Measurements from ENCODE around the gene SDK1. TPM values are rescaled to one million over a fixed set of nuclear protein-coding genes. Genes with fewer than 3 reads are reported as not detected.

Gene SDK1
- total and polyA plus RNA-seq, 2 of the 8 experiments (the other 6 are each of a cell fraction or from before 2014, with no cell fraction given), result 3.3 to 7.2 TPM

DNA sequence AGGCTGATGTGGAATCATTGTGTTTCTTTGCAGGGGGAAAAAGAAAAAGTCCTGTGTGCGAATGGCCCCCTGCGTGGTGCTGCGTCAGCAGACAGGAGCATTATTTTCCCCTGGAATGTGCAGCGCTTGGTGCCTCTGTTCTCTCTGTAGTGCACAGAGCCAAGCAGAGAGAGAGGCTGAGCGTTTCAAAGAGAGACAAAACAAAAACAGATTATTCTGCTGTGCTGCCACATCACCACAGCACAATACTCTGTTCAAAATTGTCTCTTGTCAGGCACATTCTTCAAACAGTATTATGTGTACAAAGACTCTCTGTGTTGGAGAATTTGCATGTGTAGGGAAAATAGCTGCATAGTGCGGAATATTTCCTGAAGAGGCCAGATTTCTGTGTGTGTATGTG is 609.0 kb downstream of the SDK1 start:
- Histone ChIP-seq H3K14ac (ENCODE audit: insufficient read length) (no peak overlapping the region), H3K4me2 (ENCODE audit: insufficient read depth in 1 of 2, low read depth in 2 of 2, low read length in 2 of 2) (no peak overlapping the region), H3K36me3 (ENCODE audit: control insufficient read depth in 2 of 4, insufficient read depth in 4 of 4, low read length in 3 of 4) (no peaks in the 10 kb centered on the region), H3K23ac (ENCODE audit: insufficient read length) (no peak overlapping the region), H4K20me1 (replicated peaks in 1 of 2; ENCODE audit: control insufficient read depth in 1 of 2, insufficient read depth in 2 of 2, low read length in 2 of 2) (no peaks in the 10 kb centered on the region), H3K79me1 (ENCODE audit: low read depth, low read length) (no peaks in the 10 kb centered on the region), H3K27ac (ENCODE audit: low read depth, low read length) (no peak overlapping the region), H2BK20ac (ENCODE audit: low read length) (no peak overlapping the region), H3K9ac (replicated peaks in 1 of 4; ENCODE audit: extremely low read depth in 1 of 4, low read depth in 3 of 4, low read length in 3 of 4) (no peak overlapping the region), H4K8ac (ENCODE audit: extremely low read depth, insufficient read depth, low read length) (no peak overlapping the region), H4K91ac (replicated peaks; ENCODE audit: insufficient read length, low read length) (no peak overlapping the region), H2BK15ac (ENCODE audit: low read length) (no peak overlapping the region), H2BK5ac (ENCODE audit: low read depth, low read length) (no peak overlapping the region), H2AFZ (ENCODE audit: low read length) (no peak overlapping the region), H3K9me3 (ENCODE audit: insufficient read depth in 2 of 2, low read depth in 1 of 2, low read length in 1 of 2) (peaks cover 0 to 4% of the 10 kb centered on the region in 2 experiments; a peak in 1 of 4 replicates), H3K79me2 (ENCODE audit: control insufficient read depth in 1 of 2, insufficient read depth in 2 of 2, low read length in 2 of 2) (no peaks in the 10 kb centered on the region), H3K4me1 (replicated peaks in 1 of 4; ENCODE audit: control insufficient read depth in 3 of 4, insufficient read depth in 4 of 4, low read length in 3 of 4) (peaks cover 0 to 9% (median under 1%) of the 10 kb centered on the region in 4 experiments; a peak in 2 of 7 replicates), H3K23me2 (ENCODE audit: low read depth, low read length) (no peaks in the 10 kb centered on the region), H2BK12ac (ENCODE audit: low read depth, low read length) (no peak overlapping the region), H4K5ac (ENCODE audit: insufficient read length, low read depth, low read length) (no peak overlapping the region), H2AK5ac (ENCODE audit: low read depth, low read length) (no peak overlapping the region), H3K18ac (ENCODE audit: extremely low read depth, low read length) (no peak overlapping the region), H3K27me3 (replicated peaks in 1 of 4; ENCODE audit: control insufficient read depth in 3 of 4, extremely low read depth in 1 of 4, insufficient read depth in 3 of 4, low read length in 3 of 4) (no peaks in the 10 kb centered on the region), H3K4ac (replicated peaks; ENCODE audit: insufficient read length, low read depth, low read length) (no peak overlapping the region), H3K56ac (replicated peaks; ENCODE audit: insufficient read length, low read depth, low read length) (no peak overlapping the region), H2BK120ac (replicated peaks; ENCODE audit: low read depth, low read length) (no peak overlapping the region), H3K4me3 (ENCODE audit: extremely low read depth in 1 of 4, insufficient read depth in 2 of 4, low read depth in 3 of 4, low read length in 4 of 4) (no peak overlapping the region)
- no peak for FAIRE-seq
- 98% methylated on average over 6 of the region's 6 CpGs; no CpG with 5 or more reads in 1 of the 2 experiments for WGBS, 2 experiments (ENCODE audit: extremely low coverage in 1 of 2, insufficient coverage in 1 of 2, insufficient read length in 1 of 2, insufficient replicate concordance in 2 of 2, low coverage in 1 of 2, low lambda C conversion rate in 2 of 2, missing lambda C conversion rate in 1 of 2)
- POLR2A ChIA-PET (ENCODE audit: partially characterized antibody), result interaction anchor here (0.9 kb wide), 1 partner anchor 12 kb away, joined by 3 read pairs; no protein-coding TSS in a partner anchor
- CTCF ChIA-PET (ENCODE audit: partially characterized antibody), result interaction anchor here (1.1 kb wide), 1 partner anchor 237 kb away, joined by 3 read pairs; no protein-coding TSS in a partner anchor
- no peak for DNase-seq (ENCODE audit: low read depth in 1 of 2, low spot score in 2 of 2)
- TF ChIP-seq POU5F1 (IDR thresholded peaks at IDR 0.05; ENCODE audit: low read depth, low read length) (no peak), PHF8 (conservative IDR thresholded peaks at IDR 0.05; ENCODE audit: low read depth, low read length) (no peak), SP4 (IDR thresholded peaks at IDR 0.05; ENCODE audit: low read length) (no peak), GABPA (IDR thresholded peaks at IDR 0.05; ENCODE audit: borderline replicate concordance, insufficient read depth, low read length) (no peak), CTBP2 (IDR thresholded peaks at IDR 0.05; ENCODE audit: borderline replicate concordance, insufficient read depth, insufficient read length, low read length) (no peak), NANOG (IDR thresholded peaks at IDR 0.05; ENCODE audit: insufficient read depth, low read depth, low read length, poor library complexity, severe bottlenecking) (no peak), JUND (IDR thresholded peaks at IDR 0.05; ENCODE audit: low read length) (no peak), SIRT6 (IDR thresholded peaks at IDR 0.05; ENCODE audit: low read length) (no peak), SRF (IDR thresholded peaks at IDR 0.05; ENCODE audit: low read depth, low read length) (no peak), BRCA1 (IDR thresholded peaks at IDR 0.05; ENCODE audit: low read depth, low read length) (no peak)
- TF ChIP-seq, protein P1, sequence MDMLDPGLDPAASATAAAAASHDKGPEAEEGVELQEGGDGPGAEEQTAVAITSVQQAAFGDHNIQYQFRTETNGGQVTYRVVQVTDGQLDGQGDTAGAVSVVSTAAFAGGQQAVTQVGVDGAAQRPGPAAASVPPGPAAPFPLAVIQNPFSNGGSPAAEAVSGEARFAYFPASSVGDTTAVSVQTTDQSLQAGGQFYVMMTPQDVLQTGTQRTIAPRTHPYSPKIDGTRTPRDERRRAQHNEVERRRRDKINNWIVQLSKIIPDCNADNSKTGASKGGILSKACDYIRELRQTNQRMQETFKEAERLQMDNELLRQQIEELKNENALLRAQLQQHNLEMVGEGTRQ (IDR thresholded peaks at IDR 0.05; ENCODE audit: low read length), result no peak
- TF ChIP-seq, protein P2, sequence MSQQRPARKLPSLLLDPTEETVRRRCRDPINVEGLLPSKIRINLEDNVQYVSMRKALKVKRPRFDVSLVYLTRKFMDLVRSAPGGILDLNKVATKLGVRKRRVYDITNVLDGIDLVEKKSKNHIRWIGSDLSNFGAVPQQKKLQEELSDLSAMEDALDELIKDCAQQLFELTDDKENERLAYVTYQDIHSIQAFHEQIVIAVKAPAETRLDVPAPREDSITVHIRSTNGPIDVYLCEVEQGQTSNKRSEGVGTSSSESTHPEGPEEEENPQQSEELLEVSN (IDR thresholded peaks at IDR 0.05), result no peak
